GM21381 (cell line): ENCODE results near the gene TNFRSF8.

Experiments
- ATAC-seq: cut with Tn5 transposase; IDR thresholded peaks from one replicate; pipeline ENCODE4 v1.9.1; 2021; ENCODE audit warnings: mild to moderate bottlenecking, moderate library complexity; ENCODE audit not compliant: unreplicated experiment

TNFRSF8 gene

DNA sequence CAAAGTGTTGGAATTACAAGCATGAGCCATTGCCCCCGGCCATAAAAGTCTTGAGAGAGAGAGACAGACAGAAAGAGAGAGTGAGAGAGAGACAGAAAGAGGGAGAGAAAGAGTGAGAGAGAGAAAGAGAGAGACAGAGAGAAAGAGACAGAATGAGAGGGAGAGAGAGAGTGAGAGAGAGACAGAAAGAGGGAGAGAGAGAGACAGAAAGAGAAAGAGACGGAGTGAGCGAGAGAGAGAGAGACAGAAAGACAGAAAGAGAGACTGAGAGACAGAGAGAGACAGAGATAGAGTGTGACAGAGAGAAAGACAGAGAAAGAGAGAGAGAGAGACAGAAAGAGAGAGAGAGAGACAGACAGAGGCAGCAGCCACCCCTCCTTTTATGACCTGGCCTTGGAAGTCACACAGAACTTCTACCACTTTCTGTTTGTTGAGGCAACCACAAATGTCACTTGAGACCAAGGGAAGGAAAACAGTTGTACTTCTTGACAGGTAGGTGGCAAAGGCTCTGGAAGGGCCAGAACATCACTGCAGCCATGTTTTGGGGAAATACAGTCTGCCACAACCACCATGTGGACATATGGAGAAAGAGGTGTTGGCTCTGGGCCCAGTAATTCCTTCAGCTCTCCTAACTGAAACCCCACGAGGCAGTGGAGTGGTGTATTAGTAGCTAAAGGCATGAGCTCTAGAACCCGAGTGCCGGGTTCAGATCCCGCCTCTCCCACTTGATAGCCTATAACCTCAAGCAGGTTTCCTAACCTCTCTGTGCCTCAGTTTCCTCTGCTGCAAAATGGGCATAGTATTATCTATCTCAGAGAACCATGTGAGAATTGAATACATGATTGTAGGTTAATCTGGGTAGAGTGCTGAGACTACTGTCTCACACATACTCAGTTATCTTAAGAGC is 50.6 kb downstream of the TNFRSF8 start:
- ATAC-seq, result no peak

DNA sequence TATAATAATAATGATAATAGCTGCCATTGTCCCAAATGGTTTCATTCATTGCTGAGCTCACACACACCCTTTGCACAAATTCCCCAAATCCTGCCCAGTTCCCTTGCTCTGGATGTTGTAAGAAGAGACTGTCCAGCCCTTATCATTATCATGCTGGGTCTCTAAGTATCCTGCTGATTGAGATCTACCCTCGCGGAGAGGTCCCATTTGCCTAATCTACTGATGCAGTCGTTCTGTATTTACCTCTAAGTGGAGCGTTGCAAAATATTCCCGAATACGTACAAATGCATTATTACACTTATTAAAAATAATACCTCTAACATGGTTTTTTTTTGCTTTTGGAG is 51.2 kb downstream of the TNFRSF8 start:
- ATAC-seq, result no peak

DNA sequence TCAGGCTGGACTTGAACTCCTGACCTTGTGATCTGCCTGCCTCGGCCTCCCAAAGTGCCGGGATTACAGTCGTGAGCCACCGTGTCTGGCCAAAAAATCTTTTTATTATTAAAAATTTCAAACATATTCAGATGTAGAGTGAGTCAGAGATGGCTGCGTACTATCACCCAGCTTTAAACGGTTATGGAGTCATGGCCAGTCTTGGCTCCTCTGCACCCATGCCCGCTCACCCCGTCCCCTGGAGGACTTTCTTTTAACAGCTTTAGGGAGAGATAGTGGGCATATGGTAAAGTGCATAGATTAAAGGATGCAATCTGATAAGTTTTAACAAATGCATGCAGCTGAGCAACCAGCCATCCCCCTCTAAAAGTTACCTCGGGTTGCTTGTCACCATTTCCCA is 51.8 kb downstream of the TNFRSF8 start:
- no peak for ATAC-seq

DNA sequence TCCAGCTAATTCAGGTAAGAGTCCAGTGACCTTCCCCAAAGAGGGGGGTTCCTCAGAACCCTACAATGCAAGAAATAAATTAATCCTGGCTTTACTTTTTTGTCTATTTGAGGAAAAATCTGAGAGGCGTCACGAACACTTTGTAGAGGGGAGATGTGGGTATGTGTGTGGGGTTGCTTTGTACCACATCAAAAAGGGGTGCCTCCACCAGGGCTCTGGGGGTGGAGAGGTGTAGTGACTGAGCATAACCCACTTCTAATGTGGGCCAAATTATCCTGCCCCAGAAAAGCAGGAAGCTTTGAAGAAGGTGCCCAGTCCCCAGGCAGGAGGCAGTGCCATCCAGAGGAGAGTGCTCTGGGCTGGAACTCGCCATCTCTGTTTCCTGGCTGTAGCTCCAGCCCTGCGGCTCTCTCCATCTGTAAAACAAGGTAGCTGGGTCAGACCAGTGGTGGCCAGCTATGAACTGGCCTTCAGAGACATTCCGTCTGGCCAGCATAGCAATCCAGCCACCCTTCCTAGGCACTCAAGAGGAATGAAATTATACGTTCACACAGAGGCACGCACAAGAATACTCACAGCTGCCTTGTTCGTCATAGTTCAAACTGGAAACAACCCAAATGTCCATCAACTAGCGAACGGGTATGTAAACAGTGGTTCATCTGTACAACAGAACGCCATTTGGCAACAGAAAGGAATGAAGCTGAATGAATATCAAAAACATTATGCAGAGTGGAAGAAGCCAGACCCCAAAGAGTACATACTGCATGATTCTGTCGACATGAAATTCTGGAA is 58.3 kb downstream of the TNFRSF8 start:
- ATAC-seq, result no peak

DNA sequence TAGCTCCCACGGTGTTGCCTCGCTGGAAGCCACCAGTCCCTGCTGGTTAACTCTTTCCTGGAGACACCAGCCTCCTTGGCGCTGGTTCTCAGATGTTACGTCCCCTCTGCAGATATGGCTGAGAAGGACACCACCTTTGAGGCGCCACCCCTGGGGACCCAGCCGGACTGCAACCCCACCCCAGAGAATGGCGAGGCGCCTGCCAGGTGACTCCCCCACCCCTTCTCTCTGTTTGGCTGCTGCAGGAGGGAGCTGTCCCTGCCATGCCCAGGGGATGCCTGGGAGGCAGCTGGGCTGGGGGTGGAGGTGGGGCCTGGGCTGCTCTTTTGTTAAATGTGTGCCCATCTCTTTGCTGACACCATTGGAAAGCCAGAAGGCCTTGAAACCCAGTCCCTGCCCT is 60.1 kb downstream of the TNFRSF8 start:
- ATAC-seq, result no peak

DNA sequence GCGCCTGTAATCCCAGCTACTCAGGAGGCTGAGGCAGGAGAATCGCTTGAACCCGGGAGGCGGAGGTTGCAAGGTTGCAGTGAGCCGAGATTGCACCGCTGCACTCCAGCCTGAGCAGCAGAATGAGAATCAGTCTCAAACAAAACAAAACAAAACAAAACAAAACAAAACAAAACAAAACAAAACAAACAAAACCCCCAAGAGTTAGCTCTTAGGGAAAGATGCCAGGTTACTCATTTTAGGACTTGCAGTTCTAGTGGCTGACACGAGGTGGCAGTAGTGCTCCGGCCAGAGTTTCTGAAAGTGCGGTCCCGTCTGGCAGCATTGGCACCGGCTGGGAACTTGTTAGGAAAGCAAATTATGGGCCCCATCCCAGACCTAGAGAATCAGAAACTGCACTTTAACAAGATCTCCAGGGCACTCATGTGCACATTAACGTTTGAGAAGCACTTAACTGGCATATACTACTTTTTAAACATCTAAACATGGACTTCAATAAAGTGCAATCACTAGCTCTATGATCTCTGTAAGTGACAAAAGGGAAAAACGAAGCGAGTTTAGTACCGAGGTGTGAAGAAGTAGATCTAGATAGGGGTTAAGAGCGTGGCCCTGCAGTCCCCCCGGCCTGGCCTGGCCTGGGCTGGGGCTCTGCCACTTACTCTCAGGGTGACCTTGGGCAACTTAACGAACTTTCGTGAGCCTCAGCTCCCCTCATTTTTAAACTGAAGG is 61.8 kb downstream of the TNFRSF8 start:
- ATAC-seq, result no peak

DNA sequence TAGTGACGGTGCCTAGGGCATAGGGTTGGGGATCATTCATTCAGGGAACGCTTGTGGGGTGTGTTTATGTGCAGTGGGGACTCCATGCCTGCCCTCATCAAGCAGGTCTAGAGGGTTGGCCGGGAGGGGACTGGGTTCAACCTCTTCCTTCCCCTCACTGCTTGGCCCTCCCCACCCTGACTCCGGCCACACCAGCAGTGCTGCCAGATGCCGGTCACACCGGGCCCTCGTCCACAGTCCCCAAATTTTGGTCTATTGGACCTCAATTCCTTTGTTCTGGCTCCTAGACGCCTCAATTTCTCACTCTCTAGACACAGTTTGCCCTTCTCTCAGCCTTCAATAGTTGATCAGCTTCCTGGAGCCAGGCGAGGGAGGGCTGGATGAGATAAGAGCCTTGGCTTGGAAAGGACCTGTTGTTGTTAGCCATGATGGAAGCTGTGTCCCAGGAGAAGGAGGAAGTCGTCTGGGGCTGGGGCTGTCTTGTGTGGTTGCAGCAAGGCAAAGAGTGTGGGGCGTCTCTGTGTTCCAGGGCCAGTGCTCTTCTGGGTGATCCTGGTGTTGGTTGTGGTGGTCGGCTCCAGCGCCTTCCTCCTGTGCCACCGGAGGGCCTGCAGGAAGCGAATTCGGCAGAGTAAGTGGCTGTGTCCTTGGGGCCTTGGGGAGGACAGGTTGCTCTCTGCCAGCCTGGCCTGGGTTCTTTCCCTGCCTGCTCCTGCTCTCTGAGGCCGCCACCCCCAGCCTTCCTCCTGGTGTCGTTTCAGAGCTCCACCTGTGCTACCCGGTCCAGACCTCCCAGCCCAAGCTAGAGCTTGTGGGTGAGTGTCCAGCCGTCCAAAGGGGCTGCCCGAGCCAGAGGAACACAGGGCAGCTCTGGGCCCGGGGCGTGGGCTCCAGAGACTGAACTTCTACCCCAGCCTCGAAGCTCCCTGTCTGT is 62.6 kb downstream of the TNFRSF8 start:
- no peak for ATAC-seq

DNA sequence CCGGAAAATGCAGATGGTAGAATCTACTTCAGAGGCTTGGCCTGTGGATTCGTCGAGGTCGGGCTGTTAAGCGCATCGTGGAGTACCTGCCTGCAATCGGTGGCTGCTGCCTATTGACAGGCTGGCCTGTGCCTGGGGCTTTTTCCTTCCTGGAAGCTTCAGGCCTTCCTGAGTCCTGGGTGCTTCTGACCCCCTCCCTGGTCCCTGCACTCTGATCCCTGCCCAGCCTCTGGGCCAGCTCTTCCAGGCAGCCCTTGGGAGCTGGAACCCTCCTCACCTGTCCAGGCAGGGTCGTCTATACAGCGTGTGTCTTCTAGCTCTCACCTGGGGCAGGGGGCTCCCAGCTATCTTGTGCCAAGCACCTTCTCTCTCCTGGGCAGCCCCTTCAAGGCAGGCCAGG is 63.7 kb downstream of the TNFRSF8 start:
- ATAC-seq, result no peak

DNA sequence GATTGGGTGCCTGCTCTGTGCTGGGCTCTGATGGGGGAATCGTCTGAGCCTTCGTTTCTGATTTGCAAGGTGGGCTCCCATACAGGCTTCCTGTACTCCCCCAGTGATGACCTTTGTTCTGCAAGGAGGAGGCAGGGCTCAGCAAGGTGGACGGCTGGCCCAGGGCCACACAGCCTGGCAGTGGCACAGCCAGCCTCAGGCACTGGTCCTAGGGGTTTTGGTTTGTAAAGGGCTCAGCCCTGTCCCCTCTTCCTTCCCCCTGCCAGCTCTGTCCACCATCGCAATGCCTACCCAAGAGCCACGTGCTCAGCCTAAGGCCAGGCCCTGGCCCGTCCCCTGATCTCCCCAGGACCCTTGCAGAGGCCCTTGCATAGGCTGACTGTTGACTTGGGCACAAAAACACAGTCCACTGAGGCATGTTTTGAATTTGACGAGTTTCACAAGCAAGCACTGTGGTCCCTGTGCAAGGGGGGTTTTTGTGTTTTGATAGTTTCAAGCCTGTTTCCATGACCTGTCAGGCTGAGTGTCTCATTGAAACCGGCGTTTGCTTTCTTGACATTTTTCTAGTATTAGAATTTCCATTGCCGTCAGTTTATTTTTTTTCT is 64.2 kb downstream of the TNFRSF8 start:
- ATAC-seq, result no peak

DNA sequence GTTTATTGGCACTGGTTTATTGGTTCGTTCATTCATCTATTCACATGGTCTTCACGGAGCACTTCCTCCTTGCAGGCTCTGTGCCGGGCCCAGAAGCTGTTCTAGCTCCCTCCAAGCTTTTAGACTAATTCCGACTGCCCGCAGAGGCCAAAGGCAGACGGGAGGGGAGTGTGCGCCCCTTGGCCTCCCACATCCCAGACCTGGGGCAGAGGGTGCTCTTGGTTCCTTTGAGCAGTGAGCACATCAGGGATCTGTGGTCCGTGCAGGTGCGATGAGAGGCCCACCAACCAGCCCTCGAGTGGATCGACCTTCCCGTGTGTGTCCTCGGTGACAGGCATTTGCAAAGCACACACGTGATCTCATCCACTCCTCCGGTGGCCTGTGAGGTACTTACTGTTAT is 65.0 kb downstream of the TNFRSF8 start:
- ATAC-seq, result no peak

DNA sequence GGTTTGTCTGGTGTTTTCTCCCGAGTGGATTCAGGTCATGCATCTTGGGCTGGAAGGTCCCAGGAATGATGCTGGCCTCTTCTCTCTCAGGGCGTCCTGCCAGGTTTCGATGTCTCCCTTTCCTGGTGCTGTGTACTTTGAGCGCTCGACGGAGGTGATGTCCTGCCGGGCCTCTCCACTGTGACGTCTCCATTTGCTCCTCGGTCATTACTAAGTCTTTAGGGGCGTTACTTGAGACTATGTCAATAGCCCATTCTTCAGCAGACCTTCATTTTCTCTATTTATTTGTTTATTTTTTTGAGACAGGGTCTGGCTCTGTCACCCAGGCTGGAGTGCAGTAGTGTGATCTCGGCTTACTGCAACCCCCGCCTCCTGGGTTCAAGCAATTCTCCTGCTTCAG is 66.5 kb downstream of the TNFRSF8 start:
- ATAC-seq, result no peak

DNA sequence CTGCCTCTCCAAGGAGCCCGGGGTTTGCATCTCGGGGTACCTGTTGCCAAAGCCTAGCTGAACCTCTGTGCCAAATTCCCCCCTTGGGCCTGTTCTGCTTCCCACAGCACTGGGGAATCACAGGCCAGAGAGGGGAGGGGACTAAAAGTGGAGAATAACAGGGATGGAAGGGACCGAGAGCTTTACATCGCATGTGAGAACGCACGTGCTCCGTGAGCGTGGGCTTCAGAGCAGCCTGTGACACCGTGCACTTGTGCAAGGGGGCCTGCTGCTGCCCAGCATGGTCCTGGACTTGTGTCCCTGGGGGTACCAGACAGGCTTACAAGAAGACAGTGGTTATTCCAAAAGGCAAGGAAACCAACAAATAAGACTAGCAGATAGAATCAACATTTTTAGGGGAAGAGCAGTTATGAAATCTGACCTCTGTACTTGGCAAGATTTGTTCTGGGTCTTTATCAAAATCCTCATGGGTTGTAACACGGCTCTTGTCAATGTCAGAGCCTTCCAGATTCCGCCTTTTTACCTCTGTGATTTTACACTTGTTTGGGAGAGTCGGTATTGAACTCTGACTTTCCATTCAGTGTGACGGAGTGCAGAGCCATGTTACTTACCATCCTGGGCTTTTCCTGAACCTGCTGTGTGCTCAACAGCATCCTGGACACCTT is 67.5 kb downstream of the TNFRSF8 start:
- no peak for ATAC-seq

DNA sequence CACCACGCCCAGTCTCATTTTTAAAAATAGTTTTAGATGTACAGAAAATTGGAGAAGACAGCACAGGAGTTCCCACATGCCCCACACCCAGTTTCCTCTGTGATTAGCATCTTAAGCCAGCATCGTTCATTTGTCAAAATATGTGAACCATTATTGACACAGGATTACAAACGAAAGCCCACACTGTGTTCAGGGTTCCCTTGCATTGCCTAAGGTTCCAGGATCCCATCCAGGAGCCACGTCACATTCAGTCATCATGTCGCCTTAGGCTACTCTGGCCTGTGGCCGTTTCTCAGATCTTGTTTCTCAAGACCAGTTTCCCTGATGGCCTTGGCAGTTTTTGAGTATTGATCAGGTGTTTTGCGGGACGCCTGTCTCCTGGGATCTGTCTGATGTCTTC is 69.0 kb downstream of the TNFRSF8 start:
- no peak for ATAC-seq

DNA sequence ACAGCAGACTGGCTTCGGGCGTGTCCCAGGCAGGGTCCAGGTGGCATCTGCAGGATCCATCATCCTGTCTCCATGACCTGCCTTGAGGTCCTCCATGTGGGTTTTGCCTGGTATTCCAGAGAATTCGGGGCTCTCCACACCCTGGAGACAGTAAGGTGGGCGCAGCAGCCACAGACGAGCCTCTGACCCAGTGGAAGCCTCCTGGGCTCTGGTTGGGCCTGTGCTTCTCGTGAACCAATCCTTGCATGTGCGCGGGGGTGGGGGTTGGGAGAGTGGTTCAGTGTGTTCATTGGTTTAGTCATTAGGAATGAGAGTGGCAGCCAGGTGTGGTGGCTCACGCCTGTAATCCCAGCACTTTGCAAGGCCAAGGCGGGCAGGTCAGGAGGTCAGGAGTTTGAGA is 71.6 kb downstream of the TNFRSF8 start:
- no peak for ATAC-seq

DNA sequence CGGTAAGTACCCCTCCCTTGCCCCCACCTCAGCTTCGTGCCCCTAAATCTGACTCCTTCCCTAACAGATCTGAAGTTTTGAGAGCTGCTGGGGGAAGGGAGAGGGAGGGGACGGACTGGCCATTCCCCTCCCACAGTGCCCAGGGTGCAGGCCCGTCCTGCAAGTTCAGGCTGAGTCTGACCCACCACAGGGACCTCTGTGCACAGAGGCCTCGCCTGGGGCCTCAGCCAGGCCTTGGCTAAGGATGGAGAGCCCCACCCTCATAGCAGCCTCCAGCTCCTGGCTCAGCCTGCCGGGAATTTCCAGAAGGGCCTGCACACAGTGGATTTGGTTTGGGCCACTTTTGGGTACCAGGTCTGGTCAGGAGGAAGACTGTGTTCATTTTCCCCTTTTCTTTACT is 72.5 kb downstream of the TNFRSF8 start:
- no peak for ATAC-seq

DNA sequence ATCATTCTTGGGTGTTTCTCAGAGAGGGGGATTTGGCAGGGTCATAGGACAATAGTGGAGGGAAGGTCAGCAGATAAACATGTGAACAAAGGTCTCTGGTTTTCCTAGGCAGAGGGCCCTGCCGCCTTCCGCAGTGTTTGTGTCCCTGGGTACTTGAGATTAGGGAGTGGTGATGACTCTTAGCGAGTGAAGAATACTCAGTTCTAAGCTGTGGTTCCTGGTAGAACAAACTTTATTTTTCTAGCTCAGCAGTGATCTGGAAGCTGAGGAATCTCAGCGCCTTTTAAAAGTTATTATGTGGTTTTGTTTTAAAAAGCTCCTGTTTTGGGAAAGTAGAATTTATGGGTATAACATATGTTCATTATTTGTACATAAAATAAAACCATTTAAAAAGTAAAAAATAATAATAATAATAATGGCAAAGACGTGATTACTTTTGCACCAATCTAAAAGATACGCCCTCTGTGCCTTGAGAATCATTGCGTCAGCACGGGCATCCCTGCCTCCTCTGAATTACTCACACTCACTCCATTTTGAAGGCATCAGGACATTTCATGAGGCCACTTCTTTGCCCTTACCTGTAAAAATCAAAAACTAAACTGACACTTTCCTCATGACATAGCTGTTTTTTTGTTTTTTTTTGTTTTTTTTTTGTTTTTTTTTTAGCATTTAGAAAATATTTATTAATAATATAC is 74.0 kb downstream of the TNFRSF8 start:
- ATAC-seq, result no peak

DNA sequence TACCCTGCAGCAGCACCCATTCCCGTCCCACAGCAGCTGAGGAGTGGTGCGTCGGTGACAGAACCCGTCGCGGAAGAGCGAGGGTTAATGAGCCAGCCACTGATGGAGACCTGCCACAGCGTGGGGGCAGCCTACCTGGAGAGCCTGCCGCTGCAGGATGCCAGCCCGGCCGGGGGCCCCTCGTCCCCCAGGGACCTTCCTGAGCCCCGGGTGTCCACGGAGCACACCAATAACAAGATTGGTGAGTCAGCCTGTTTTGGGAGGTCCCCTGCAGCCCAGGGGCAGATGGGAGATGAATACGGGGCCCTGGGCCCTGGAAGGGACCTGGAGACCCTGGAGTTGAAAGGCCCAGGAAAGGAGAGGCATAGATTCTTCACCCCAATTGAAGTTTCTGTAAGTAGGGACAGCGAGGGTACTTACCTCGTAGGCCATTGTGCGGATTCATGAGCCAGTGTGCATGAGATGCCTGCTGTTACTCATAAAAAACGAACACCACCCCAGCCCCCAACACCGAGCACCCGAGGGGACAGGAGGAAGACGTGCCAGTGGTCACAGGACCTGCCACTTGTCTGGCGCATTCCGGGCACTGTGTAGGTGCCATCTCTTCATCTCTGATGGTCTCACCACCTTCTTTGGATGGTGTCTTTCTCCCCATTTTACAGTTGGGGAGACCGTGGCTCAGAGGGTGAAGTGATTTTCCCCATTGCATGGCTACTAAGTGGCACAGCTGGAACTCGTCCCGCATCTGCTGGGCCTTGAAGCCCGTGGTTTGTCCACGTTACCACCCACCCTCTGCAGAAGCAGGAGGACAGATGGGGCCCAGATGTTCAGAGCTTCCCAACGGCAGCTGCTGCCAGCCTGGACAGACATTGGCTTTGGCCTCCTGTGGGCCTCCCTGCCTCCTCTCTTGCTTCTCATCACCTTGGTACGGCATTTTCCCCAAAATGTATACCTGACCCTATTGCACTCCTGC is 75.4 kb downstream of the TNFRSF8 start:
- ATAC-seq, result no peak

DNA sequence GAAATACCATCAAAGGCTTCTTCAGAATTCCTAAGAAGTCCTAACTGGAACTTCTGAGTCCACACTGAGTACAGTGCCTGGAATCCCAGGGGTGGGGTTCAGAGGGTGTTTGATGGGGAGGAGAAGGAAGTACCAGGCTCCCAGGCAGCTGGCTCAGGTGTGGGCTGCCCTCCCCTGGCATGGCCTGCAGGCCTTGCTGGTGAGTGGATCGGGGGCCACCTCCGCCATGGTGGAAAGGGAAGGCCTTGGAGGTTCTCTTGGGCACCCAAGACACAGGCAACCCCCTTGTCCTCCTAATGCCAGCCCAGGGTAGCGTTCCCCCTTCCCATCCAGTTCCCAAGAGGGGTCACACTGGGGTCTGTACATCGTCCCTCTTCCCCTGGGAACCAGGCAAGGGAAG is 76.9 kb downstream of the TNFRSF8 start:
- ATAC-seq, result no peak
